ENCODE data around the gene SGPP1. TPM values are rescaled to one million over a fixed set of nuclear protein-coding genes. Genes with fewer than 3 reads are reported as not detected.
A peak's percentile ranks its signal among the peaks of the same experiment; 100 is the strongest.

Gene SGPP1
- total RNA-seq, 1 donor from 2014 or later = 6.5 TPM

- Mint-ChIP-seq H3K9me3 (ENCODE audit: low read depth) (no peaks in the 10 kb centered on the region), H3K27ac (no peak overlapping the region), H3K27me3 (no peaks in the 10 kb centered on the region), H3K4me1 (ENCODE audit: low read depth) (no peaks in the 10 kb centered on the region), H3K4me3 (ENCODE audit: low read depth) (no peak overlapping the region), H3K36me3 (ENCODE audit: insufficient read depth) (no peaks in the 10 kb centered on the region)
- TF ChIP-seq CTCF (IDR thresholded peaks at IDR 0.05; ENCODE audit: unreplicated experiment) = no peak
- DNase-seq (ENCODE audit: low spot score, unreplicated experiment) = no peak
Measured at GRCh38 chr14:63682727-63683593, 44.9 kb downstream of the SGPP1 start.

- no peaks in the 10 kb centered on the region for H3K4me1 Mint-ChIP-seq (ENCODE audit: low read depth)
- H3K4me3 Mint-ChIP-seq (ENCODE audit: low read depth) = no peak overlapping the region
- H3K36me3 Mint-ChIP-seq (ENCODE audit: insufficient read depth) = peaks cover 3% of the 10 kb centered on the region
- peak overlapping the region; percentile 59 for H3K27ac Mint-ChIP-seq
- DNase-seq (ENCODE audit: low spot score, unreplicated experiment) = no peak
- no peaks in the 10 kb centered on the region for H3K27me3 Mint-ChIP-seq
- TF ChIP-seq CTCF (IDR thresholded peaks at IDR 0.05; ENCODE audit: unreplicated experiment) = no peak
- H3K9me3 Mint-ChIP-seq (ENCODE audit: low read depth) = no peaks in the 10 kb centered on the region
Measured at GRCh38 chr14:63678536-63678935, 49.3 kb downstream of the SGPP1 start.

- Mint-ChIP-seq H3K27me3 (no peaks in the 10 kb centered on the region), H3K4me1 (ENCODE audit: low read depth) (peaks cover 2% of the 10 kb centered on the region), H3K4me3 (ENCODE audit: low read depth) (no peak overlapping the region), H3K27ac (no peak overlapping the region), H3K36me3 (ENCODE audit: insufficient read depth) (peaks cover 3% of the 10 kb centered on the region), H3K9me3 (ENCODE audit: low read depth) (no peaks in the 10 kb centered on the region)
- TF ChIP-seq CTCF (IDR thresholded peaks at IDR 0.05; ENCODE audit: unreplicated experiment) = no peak
- DNase-seq (ENCODE audit: low spot score, unreplicated experiment) = no peak
Measured at GRCh38 chr14:63677891-63678379, 49.9 kb downstream of the SGPP1 start.

- peaks cover 9% of the 10 kb centered on the region for H3K4me1 Mint-ChIP-seq (ENCODE audit: low read depth)
- no peak for TF ChIP-seq CTCF (IDR thresholded peaks at IDR 0.05; ENCODE audit: unreplicated experiment)
- H3K4me3 Mint-ChIP-seq (ENCODE audit: low read depth) = no peak overlapping the region
- H3K9me3 Mint-ChIP-seq (ENCODE audit: low read depth) = no peaks in the 10 kb centered on the region
- DNase-seq (ENCODE audit: low spot score, unreplicated experiment) = no peak
- peak overlapping the region; percentile 33 for H3K27ac Mint-ChIP-seq
- H3K36me3 Mint-ChIP-seq (ENCODE audit: insufficient read depth) = peaks cover 3% of the 10 kb centered on the region
- no peaks in the 10 kb centered on the region for H3K27me3 Mint-ChIP-seq
Measured at GRCh38 chr14:63676615-63677014, 51.2 kb downstream of the SGPP1 start.

GRCh38 chr14:63673886-63674497, 53.9 kb downstream of the SGPP1 start:
- DNase-seq (ENCODE audit: low spot score, unreplicated experiment) = no peak
- Mint-ChIP-seq H3K4me3 (ENCODE audit: low read depth) (no peak overlapping the region), H3K27ac (no peak overlapping the region), H3K36me3 (ENCODE audit: insufficient read depth) (peaks cover 3% of the 10 kb centered on the region), H3K4me1 (ENCODE audit: low read depth) (peaks cover 10% of the 10 kb centered on the region), H3K27me3 (no peaks in the 10 kb centered on the region), H3K9me3 (ENCODE audit: low read depth) (no peaks in the 10 kb centered on the region)
- no peak for TF ChIP-seq CTCF (IDR thresholded peaks at IDR 0.05; ENCODE audit: unreplicated experiment)

Data from progenitor cell of endocrine pancreas (in vitro differentiated cells).